DMS53 treated with DMSO at 0.1 percent for 48 hours (cell line): ENCODE data around the gene PEX7.
"Not testable (repeated sequence)": the region's sequence is repeated elsewhere in the genome, so short reads cannot be mapped to it uniquely, and the experiment has no call there.

Source experiments
- DNase-seq: peaks from one replicate; lab custom pipeline; 2025; ENCODE audit not compliant: unreplicated experiment; lab: John Stamatoyannopoulos, UW

PEX7 gene

DNA sequence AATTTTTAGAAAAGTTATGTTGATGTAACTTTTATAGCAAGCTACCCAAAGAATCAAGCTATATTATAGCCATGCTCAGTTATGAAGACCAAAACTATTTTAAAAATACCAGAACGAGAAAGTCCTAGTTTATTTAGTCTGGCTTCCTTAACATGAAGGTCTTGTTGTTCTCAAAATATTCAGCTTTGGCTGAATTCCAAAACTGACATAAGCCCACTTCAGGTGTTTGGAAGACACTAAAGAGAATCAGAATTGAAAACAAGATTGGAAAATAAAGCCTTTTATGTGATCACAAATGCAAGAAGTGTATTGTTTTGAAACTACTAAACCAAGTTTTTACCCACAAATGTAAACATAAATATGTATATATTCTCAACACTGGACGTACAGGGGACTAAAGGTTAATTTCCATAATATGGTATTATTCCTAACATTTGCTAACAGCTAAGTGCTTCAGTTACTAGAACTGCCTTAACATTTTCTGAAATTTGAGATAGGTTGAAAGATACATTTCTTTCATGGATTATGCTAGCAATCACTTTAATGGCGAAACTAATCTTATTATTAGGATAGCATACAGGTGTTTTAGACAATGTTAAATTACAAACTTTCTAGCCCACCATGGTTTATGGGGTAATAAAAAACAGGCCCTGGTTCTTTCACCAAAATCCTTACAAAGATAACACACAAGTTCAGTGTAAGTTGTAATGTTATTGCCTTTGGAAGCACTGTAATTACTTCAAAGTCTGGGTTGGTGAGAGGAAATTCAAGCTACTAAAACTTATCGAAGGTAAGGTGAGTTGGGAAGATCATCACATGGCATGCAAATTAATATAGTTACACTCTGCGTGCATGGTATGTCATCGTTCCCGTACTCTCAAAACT is 31.7 kb upstream of the PEX7 start:
- DNase-seq, result no peak

DNA sequence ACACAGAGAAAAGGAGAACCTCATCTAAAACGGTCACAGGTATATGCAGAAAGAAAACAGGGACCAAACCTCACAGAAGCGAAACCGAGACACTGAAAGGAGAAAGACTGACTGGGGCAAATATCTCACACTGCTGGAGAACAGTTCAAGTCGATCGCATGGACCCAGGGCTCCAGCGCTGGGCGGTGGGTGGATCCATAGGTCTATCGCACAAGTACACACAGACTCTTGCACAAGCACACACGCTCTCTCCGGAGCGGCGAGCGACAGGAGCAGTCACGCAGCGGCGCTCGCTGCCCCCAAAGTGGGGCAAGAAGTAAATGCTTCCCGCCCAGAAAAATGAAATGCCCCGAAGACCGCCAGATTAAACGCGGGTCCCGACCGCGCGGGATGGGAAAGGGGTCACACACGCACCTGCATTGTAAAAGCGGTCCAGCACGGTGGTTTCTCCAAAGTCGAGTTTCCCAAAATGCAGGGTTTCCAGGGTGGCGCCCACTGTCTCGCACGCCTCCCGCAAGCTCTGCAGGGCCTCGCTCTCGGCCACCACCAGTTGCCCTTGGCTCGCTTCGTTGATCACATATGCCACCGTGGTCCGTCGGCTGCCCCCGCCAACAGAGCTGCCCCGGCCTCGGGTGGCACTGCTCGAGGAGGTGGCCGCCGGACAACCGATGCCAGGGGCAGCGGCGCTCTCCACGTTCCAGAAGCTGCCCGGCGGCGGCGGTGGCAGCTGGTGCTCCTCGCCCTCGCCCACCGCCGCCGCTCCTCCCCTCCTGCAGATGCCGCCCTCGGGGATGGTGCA is 30.9 kb upstream of the PEX7 start:
- DNase-seq, result peak; percentile 9

DNA sequence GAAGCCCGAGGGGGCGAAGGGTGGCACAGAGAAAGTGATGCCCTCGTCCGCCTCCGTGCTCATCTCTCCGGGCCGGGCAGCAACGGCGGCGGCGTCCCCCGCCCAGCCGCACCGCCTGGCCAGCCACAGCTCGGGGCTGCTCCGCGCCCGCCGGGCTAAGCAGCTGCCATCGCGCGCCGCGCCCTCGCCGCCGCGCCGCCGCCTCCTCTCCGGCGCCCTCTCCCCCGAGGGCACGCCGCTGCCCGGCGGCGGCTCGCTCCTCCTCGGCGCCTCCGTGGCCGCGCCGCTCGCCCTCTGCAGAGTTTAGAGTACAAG is 30.3 kb upstream of the PEX7 start:
- DNase-seq, result no peak

DNA sequence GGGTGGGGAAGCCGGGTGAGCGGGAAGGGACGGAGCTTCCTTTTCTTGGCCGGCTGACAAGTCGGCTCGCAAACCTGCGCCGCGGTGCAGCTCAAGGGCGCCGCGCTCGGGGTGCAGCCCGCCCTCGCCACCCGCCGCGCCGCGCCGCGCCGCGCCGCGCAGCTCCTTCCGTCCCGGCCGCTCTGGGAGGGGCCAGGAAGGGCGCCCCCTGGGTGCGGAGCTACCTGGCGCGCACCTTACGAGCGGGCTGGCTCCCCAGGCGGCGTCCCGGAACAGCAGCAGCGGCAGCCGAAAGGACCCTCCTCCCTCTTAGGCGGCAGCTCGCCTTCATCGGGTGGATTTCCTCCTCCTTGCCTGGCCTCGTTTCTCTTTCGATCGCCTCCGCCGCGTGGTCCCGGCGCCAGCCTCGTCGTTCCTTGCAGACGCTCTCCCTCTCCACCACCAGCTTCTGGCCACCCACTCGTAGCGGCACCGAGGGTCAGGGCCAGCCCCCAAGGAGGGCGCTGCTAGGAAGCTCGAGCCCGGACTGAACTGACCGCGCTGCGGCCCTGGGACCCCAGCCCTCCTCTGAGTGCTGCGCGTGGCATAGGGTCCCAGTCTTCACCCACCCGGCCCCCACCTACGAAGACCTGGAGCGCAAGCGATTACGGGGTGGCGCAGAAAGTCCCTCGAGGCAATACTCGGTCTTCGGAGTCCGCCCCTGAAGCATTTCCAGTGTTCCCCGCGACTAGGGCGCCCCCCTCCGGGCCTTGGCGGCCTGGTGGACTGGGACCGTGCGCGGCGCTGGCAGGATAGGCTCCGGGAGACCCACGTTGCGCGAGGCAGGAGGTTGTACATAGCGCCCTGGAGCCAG is 29.8 kb upstream of the PEX7 start, which contains the start of gene MAP3K5:
Gene MAP3K5, minus strand, starts transcription at position 68 of the 853 bp plus-strand sequence. CDS start 320 bp downstream, outside the sequence.
- DNase-seq, result peak; percentile 73

DNA sequence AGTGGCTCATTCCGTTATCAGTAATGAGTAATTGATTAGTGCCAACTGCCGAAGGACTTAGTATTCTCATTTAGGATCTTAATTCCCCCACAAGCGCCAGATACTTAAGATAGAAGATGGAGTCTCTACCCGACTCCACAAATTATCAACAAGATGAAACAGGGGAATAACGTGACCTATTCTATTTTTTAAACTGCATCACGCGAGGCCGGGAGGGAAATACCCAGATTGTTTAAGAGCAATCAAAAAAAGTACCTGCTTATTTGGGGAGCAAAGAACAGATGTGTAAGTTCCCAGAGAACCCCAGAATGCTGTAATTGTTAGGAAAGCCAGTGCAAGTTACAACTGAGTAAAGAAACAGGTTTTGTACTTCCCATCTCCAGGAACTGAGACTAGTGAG is 29.0 kb upstream of the PEX7 start:
- DNase-seq, result no peak

DNA sequence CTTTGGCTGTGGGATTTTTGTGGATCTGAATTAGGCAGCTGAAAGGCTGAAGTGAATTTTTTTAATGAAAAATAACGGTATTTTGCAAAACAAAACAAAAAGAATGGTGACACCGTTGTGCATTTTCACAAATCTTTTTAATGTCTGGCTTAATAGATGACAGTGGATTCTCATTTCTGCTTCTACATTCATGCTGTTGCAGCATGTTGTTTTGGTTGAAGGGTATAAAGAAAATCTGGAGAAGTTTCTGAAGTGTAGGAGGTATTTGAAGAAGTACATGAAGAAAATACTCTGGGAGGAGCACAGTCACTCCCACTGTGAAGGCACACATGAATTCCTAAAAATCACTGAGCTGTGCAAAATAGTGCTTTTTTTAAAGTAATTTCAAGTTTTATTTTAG is 27.0 kb upstream of the PEX7 start:
- DNase-seq, result no peak

DNA sequence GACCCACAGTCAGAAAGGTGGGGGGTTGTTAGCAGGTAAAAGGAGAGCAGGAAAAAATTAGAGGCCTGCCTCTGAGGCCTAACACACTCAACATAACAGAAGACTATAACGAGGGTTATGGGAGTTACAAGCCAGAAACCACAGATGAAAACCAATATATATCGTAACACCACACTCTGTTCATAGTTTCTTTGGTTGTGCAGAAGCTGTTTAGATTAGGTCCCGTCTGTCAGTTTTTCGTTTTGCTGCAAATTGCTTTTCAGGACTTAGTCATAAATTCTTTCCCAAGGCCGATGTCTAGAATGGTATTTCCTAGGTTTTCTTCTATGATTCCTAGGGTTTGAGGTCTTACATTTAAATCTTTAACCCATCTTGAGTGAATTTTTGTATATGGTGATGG is 26.4 kb upstream of the PEX7 start:
- no peak for DNase-seq

GRCh38 chr6:136798044-136798443 is 24.3 kb upstream of the PEX7 start:
- no peak for DNase-seq

DNA sequence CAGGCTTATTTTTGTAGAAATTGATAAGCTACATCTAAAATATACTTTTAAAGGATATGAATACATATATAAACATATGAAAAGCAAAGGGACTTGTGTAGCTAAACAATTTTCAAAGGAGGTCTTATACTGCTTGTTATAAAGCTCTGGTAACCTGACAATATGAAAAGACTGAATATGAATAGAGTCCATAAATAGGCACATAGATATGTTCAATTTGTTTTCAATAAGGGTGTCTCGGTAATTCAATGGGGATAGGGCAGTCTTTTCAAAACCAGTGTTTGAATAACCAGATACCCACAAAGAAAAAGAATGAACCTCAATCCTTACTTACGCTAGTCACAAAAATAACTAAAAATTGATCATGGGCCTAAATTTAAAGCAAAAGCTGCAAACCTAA is 20.8 kb upstream of the PEX7 start:
- DNase-seq, result no peak

- DNase-seq, result no peak
These were observed 18.8 kb upstream of the PEX7 start for GRCh38 chr6:136803608-136804007.

- DNase-seq, result no peak
These were observed 13.1 kb upstream of the PEX7 start for GRCh38 chr6:136809091-136809860.

DNA sequence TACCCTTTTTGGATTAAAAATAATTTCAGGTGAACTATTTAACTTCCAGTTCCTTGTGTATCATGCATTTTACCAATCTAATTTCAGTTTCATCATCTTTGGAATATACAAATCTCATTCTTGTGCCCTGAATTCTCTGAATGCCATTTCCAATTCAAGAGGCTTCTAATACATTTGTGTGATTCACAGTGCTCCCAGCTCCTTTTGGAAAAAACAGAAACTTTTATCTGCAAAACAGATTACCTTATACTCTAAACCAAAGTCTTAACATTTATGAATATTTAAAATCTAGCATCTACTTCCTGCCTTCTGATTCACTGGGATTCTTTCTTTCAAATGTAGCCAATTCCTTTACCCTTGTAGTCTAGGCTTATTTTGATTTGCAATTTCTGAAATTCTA is 11.1 kb upstream of the PEX7 start:
- DNase-seq, result no peak

DNA sequence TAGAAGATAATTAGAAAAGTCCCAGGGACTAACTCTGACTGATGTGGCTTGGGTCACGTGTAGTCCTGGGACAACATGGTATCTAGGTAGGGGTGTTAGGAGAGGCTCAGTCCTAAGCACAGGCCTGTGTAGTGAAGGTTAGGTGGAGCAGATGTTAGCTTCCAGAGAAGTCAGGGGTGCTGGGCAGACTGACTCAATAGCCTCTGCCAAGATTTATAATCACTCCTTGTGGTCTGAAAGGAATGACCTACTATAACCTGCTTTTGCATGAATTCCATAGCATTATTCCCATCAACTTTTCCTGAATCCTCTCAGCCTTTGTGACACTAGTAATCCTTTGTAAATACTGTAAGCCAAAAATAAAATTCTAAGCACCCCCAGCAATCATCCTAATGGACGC is 10.2 kb upstream of the PEX7 start:
- DNase-seq, result no peak

GRCh38 chr6:136815608-136816007 is 6.8 kb upstream of the PEX7 start:
- not testable (repeated sequence) for DNase-seq

DNA sequence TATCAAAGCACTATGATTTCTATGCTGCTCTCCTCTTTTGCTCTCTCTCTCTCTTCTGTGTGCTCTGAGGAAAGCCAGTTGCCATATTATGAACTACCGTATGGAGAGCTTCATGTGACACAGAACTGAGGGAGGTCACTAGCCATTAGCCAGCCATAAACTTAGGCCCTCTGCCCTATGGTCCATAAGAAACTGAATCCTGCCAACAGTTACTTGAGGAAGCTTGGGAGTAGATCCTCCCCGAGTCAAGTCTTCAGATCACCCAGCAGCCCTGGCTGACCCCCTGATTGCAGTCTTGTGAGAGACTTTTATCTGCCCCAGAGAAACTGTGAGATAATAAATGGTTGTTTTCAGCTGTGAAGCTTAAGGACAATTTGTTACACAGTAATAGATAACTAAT is 5.7 kb upstream of the PEX7 start:
- DNase-seq, result no peak

DNA sequence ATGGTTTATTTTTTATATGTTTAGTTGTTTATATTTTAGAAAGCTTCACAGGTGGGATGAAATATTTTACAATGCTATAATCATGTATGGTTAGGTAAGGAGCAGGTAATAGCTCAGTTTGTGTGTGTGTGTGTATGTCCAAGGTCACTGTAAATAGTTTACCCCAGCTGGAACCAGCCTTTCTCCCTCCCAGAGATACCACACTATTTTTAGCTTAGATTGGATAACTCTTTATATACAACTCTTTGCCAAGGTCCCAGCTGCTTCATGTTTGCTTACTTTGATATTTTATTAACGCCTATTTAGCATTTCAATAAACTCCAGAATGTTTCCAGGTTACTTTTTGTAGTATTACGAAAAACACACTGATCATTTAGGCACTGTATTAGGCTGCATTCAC is 1.8 kb upstream of the PEX7 start:
- no peak for DNase-seq

GRCh38 chr6:136822046-136822375 is 381 bp upstream of the PEX7 start:
- DNase-seq, result no peak

DNA sequence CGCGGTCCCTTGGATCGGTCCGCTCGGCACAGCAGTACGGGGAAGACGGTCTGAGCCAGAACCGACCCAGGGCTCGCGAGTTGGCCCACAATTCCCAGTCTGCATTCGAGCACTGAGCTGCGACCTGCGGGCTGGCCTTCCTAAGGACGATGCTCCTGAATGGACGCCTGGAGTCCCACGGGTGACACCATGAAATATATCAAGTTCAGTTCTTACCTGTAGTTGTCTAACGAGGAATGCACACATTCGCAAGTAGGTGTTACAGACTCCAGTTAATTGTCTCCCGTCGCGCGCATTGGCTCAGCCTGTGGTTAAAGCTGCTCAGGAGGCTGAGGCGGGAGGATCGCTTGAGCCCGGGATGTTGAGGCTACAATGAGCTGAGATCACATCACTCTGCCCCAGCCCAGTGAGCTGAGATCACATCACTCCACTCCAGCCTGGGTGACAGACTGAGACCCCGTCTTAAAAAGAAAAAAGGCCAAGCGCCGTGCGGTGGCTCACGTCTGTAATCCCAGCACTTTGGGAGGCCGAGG is 802 bp downstream of the PEX7 start:
- DNase-seq, result no peak

DNA sequence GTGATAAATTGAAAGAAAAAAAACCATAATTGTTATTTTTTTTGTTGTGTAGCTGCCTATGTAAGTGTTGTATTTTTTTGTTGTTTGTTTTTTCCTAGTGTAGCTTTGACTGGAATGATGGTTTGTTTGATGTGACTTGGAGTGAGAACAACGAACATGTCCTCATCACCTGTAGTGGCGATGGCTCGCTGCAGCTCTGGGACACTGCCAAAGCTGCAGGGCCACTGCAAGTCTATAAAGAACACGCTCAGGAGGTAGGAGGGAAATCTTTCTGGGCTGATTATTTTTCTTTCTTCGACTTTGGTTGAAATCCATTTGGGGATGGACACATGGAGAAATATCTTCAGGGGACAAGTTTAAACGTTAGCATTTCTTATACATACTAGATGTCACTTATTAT is 3.8 kb downstream of the PEX7 start:
- no peak for DNase-seq

DNA sequence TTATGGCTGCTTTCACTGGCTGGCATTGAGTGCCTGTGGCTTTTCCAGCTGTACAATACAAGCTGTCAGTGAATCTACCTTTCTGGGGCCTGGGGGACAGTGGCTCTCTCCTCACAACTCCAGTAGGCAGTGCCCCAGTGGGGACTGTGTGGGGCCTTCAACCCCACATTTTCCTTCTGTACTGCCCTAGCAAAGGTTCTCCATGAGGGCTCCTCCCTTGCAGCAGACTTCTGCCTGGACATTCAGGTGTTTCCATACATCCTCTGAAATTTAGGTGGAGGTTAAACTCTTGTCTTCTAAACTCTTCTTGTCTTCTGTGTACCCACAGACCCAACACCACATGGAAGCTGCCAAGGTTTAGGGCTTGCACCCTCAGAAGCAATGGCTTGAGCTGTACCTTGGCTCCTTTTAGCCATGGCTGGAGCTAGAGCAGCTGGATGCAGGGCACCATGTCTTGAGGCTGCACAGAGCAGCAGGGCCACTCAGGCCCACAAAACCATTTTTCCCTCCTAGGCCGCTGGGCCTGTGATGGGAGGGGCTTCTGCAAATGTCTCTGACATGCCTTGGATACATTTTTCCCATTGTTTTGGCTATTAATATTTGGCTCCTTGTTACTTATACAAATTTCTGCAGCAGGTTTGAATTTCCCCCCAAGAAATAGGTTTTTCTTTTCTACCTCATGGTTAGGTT is 9.6 kb downstream of the PEX7 start:
- DNase-seq, result no peak
